ENCODE data around the gene REEP1.

- TF ChIP-seq, protein P1, sequence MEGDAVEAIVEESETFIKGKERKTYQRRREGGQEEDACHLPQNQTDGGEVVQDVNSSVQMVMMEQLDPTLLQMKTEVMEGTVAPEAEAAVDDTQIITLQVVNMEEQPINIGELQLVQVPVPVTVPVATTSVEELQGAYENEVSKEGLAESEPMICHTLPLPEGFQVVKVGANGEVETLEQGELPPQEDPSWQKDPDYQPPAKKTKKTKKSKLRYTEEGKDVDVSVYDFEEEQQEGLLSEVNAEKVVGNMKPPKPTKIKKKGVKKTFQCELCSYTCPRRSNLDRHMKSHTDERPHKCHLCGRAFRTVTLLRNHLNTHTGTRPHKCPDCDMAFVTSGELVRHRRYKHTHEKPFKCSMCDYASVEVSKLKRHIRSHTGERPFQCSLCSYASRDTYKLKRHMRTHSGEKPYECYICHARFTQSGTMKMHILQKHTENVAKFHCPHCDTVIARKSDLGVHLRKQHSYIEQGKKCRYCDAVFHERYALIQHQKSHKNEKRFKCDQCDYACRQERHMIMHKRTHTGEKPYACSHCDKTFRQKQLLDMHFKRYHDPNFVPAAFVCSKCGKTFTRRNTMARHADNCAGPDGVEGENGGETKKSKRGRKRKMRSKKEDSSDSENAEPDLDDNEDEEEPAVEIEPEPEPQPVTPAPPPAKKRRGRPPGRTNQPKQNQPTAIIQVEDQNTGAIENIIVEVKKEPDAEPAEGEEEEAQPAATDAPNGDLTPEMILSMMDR (IDR thresholded peaks at IDR 0.05; ENCODE audit: low read length): no peak
- TF ChIP-seq EZH2 (IDR thresholded peaks at IDR 0.05; ENCODE audit: borderline replicate concordance, low read length): no peak
Measured at GRCh38 chr2:86352137-86352726, 14.8 kb upstream of the REEP1 start.
